Measurements from ENCODE around the gene NEK6. TPM values are rescaled to one million over a fixed set of nuclear protein-coding genes. Genes with fewer than 3 reads are reported as not detected.

Gene NEK6
- total and polyA plus RNA-seq, 9 donors = 7.2 to 45.1 (median 22.8) TPM

- H3K4me3 ChIP-seq = no peak overlapping the region
- intact Hi-C loops (cut with DNase I) = no loop called here
- H3K36me3 ChIP-seq = no peaks in the 10 kb centered on the region
- DNase-seq = peak in 2 of 5 donors; percentile 18 to 30
- H3K9me3 ChIP-seq = no peaks in the 10 kb centered on the region
- TF ChIP-seq CTCF (IDR thresholded peaks at IDR 0.05) = no peak
- TF ChIP-seq EP300 (IDR thresholded peaks at IDR 0.05) = no peak
- no peak for TF ChIP-seq POLR2A (IDR thresholded peaks at IDR 0.05)
- H3K4me1 ChIP-seq (ENCODE audit: insufficient read depth) = no peaks in the 10 kb centered on the region
- no peaks in the 10 kb centered on the region for H3K27me3 ChIP-seq
- 85 to 86% (median 86%) methylated on average over 16 of the region's 16 CpGs for WGBS, 3 donors
- no peak overlapping the region for H3K27ac ChIP-seq
These were observed 92.9 kb downstream of the NEK6 start for GRCh38 chr9:124350494-124351263.

GRCh38 chr9:124351672-124352468, 94.1 kb downstream of the NEK6 start:
- TF ChIP-seq CTCF (IDR thresholded peaks at IDR 0.05) = no peak
- no peak for TF ChIP-seq POLR2A (IDR thresholded peaks at IDR 0.05)
- no peak for TF ChIP-seq EP300 (IDR thresholded peaks at IDR 0.05)
- Histone ChIP-seq H3K9me3 (no peaks in the 10 kb centered on the region), H3K4me1 (ENCODE audit: insufficient read depth) (no peaks in the 10 kb centered on the region), H3K27ac (no peak overlapping the region), H3K4me3 (no peak overlapping the region), H3K36me3 (no peaks in the 10 kb centered on the region), H3K27me3 (no peaks in the 10 kb centered on the region)
- intact Hi-C loops (cut with DNase I) = no loop called here
- 83 to 89% (median 88%) methylated on average over 15 of the region's 15 CpGs for WGBS, 3 donors
- peak in 1 of 5 donors; percentile 13 for DNase-seq

- intact Hi-C loops (cut with DNase I) = no loop called here
- no peak for TF ChIP-seq EP300 (IDR thresholded peaks at IDR 0.05)
- TF ChIP-seq CTCF (IDR thresholded peaks at IDR 0.05) = no peak
- TF ChIP-seq POLR2A (IDR thresholded peaks at IDR 0.05) = no peak
- DNase-seq = peak in 1 of 5 donors; percentile 13
- no peaks in the 10 kb centered on the region for H3K9me3 ChIP-seq
- H3K4me3 ChIP-seq = no peak overlapping the region
- 81 to 86% (median 83%) methylated on average over 8 of the region's 8 CpGs for WGBS, 3 donors
- H3K36me3 ChIP-seq = no peaks in the 10 kb centered on the region
- no peaks in the 10 kb centered on the region for H3K27me3 ChIP-seq
- no peak overlapping the region for H3K27ac ChIP-seq
- no peaks in the 10 kb centered on the region for H3K4me1 ChIP-seq (ENCODE audit: insufficient read depth)
These were observed 94.9 kb downstream of the NEK6 start for GRCh38 chr9:124352616-124353015.

- H3K4me3 ChIP-seq = no peak overlapping the region
- no peaks in the 10 kb centered on the region for H3K4me1 ChIP-seq (ENCODE audit: insufficient read depth)
- H3K9me3 ChIP-seq = no peaks in the 10 kb centered on the region
- TF ChIP-seq EP300 (IDR thresholded peaks at IDR 0.05) (no peak), CTCF (IDR thresholded peaks at IDR 0.05) (no peak), POLR2A (IDR thresholded peaks at IDR 0.05) (no peak)
- DNase-seq = no peak
- no peaks in the 10 kb centered on the region for H3K36me3 ChIP-seq
- no peak overlapping the region for H3K27ac ChIP-seq
- 91 to 95% (median 95%) methylated on average over 7 of the region's 7 CpGs for WGBS, 3 donors
- intact Hi-C loops (cut with DNase I) = no loop called here
- H3K27me3 ChIP-seq = no peaks in the 10 kb centered on the region
These were observed 95.5 kb downstream of the NEK6 start for GRCh38 chr9:124353166-124353768.
